Measurements from ENCODE around the gene MORN4.

Gene MORN4

DNA sequence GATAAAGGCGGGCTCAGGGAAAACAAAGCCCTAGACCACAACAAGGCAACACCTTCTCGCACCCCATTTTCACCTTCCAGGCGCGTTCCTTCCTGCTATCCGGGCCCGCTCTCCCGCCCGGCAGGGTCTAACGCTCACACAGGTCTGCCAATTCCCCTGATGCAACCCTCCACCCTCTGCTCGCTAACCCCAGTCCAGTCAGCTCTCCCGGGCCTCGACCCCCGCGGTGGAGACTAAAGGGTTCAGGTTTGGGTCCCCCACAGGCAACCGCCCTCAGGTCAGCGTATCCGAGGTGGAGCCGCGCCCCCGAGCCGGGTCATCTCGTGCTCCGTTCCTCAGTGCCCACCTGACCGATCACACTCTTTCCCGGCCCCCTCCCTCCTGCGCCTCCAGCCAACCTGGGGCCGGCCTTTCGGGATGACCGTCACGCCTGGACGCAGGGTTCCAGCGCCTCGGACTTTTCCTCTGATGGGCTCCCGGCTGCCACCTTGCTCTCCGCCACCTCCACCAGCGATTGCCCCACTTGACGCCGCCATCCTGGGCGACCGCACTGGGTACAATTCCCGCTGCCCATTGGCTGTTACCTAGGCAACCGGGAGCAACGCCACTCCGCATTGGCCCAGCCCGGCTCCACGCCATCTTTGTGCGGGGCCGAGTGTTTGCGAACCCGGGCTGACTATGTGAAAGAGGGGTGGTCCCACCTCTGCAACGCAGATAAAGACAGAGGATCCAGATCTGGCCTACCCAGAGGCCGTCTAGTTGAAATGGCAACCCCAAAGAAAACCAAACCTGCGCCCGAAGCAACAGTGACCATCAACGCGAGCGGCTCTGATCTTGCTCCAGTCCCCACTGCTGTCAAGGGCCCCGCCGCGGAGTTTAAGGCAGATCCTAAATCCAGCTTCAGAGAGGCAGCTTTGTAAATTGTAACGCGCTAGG lies at the start of gene MORN4:
TSS of gene MORN4 (minus strand) at position 552 of the 936 bp plus-strand sequence. CDS start 13,847 bp downstream, outside the sequence.
- no peaks in the 10 kb centered on the region for H3K9me2 ChIP-seq (replicated peaks; ENCODE audit: insufficient read depth, low read length)
- H2AFZ ChIP-seq (ENCODE audit: low read depth, low read length, severe bottlenecking): no peak within 1 kb of the TSS
- H3K9ac ChIP-seq (ENCODE audit: low read length): no peak within 1 kb of the TSS

DNA sequence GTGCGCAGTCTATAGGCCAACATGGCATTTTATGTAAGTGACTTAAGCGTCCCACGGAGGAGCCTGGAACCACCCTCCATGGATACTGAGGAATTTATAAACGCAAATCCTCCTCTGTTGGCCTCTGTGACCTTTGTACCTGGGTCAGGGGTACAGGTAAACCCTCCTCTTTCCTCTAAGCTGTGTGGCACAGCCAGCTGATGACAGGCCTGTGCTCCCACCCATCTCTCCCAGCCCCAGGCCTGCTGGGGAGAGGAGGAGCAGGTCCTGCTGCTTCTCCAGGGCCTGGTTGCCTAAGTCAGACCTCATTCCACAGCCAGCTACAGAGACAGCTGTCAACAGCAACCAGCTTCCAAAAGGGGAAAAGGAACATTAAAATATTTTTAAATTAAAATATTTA lies 48.7 kb upstream of the MORN4 start:
- Histone ChIP-seq H3K27ac (ENCODE audit: low read depth, low read length) (no peak overlapping the region), H3K36me3 (ENCODE audit: low read length) (no peaks in the 10 kb centered on the region), H3K4me2 (ENCODE audit: low read depth, low read length, poor library complexity, severe bottlenecking) (no peak overlapping the region), H2AFZ (ENCODE audit: low read depth, low read length, severe bottlenecking) (no peak overlapping the region), H3K79me2 (ENCODE audit: insufficient read depth, low read length) (no peaks in the 10 kb centered on the region), H3K4me3 (ENCODE audit: insufficient read depth, low read length, poor library complexity, severe bottlenecking) (no peak overlapping the region), H3K27me3 (ENCODE audit: low read length) (no peaks in the 10 kb centered on the region), H3K9ac (ENCODE audit: low read length) (no peak overlapping the region), H3F3A (ENCODE audit: insufficient read depth) (no peaks in the 10 kb centered on the region), H4K20me1 (ENCODE audit: low read depth, low read length) (no peaks in the 10 kb centered on the region), H3K9me3 (ENCODE audit: insufficient read depth, low read length) (no peaks in the 10 kb centered on the region), H3K9me2 (replicated peaks; ENCODE audit: insufficient read depth, low read length) (no peaks in the 10 kb centered on the region)
- no peak for TF ChIP-seq CTCF (IDR thresholded peaks at IDR 0.05; ENCODE audit: insufficient read depth, low read length, poor library complexity, severe bottlenecking)
- no peak for TF ChIP-seq EZH2phosphoT487 (conservative IDR thresholded peaks at IDR 0.05; ENCODE audit: low read length)

More for the DNA sequence above, at the start of gene MORN4:
- TF ChIP-seq CTCF (IDR thresholded peaks at IDR 0.05; ENCODE audit: insufficient read depth, low read length, poor library complexity, severe bottlenecking) (no peak), EZH2phosphoT487 (conservative IDR thresholded peaks at IDR 0.05; ENCODE audit: low read length) (no peak)
- no peaks in the 10 kb centered on the region for H3K79me2 ChIP-seq (ENCODE audit: insufficient read depth, low read length)
- no peak within 1 kb of the TSS for H3K4me2 ChIP-seq (ENCODE audit: low read depth, low read length, poor library complexity, severe bottlenecking)
- H3K4me3 ChIP-seq (ENCODE audit: insufficient read depth, low read length, poor library complexity, severe bottlenecking): no peak within 1 kb of the TSS
- H3K9me3 ChIP-seq (ENCODE audit: insufficient read depth, low read length): no peaks in the 10 kb centered on the region
- H3K36me3 ChIP-seq (ENCODE audit: low read length): no peaks in the 10 kb centered on the region
- H3F3A ChIP-seq (ENCODE audit: insufficient read depth): no peaks in the 10 kb centered on the region
- no peaks in the 10 kb centered on the region for H4K20me1 ChIP-seq (ENCODE audit: low read depth, low read length)
- no peak within 1 kb of the TSS for H3K27ac ChIP-seq (ENCODE audit: low read depth, low read length)
- H3K27me3 ChIP-seq (ENCODE audit: low read length): no peaks in the 10 kb centered on the region

DNA sequence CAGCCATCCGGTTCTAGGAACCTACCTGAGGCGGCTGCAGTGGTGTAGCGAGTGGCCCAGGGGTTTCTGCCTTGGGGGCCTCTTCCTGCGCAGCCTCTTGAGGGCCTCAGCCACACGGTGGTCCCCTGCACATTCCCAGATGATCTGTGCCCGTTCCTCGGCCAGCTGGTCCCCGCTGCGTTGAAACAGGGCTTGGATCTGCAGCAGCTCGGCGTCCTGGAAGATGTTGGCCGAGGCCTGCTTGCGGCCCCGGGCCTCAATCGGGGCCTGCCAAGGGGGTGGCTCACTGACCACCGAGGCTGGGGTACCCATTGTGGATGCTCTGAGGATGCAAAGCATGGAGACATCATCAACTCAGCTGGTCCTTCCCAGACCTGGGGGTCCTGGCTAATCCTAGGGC lies 46.3 kb upstream of the MORN4 start:
- H3F3A ChIP-seq (ENCODE audit: insufficient read depth): no peaks in the 10 kb centered on the region

More for the DNA sequence above, 46.3 kb upstream of the MORN4 start:
- TF ChIP-seq EZH2phosphoT487 (conservative IDR thresholded peaks at IDR 0.05; ENCODE audit: low read length): no peak
- TF ChIP-seq CTCF (IDR thresholded peaks at IDR 0.05; ENCODE audit: insufficient read depth, low read length, poor library complexity, severe bottlenecking): no peak
- H2AFZ ChIP-seq (ENCODE audit: low read depth, low read length, severe bottlenecking): no peak overlapping the region
- H3K36me3 ChIP-seq (ENCODE audit: low read length): no peaks in the 10 kb centered on the region
- no peak overlapping the region for H3K9ac ChIP-seq (ENCODE audit: low read length)
- H3K4me2 ChIP-seq (ENCODE audit: low read depth, low read length, poor library complexity, severe bottlenecking): no peak overlapping the region
- H3K9me2 ChIP-seq (replicated peaks; ENCODE audit: insufficient read depth, low read length): no peaks in the 10 kb centered on the region
- H3K4me3 ChIP-seq (ENCODE audit: insufficient read depth, low read length, poor library complexity, severe bottlenecking): no peak overlapping the region
- H4K20me1 ChIP-seq (ENCODE audit: low read depth, low read length): no peaks in the 10 kb centered on the region
- H3K27ac ChIP-seq (ENCODE audit: low read depth, low read length): no peak overlapping the region
- no peaks in the 10 kb centered on the region for H3K27me3 ChIP-seq (ENCODE audit: low read length)
- H3K9me3 ChIP-seq (ENCODE audit: insufficient read depth, low read length): no peaks in the 10 kb centered on the region
- H3K79me2 ChIP-seq (ENCODE audit: insufficient read depth, low read length): no peaks in the 10 kb centered on the region
